Ovary (tissue), 9 donors: ENCODE measurements around the gene CDH23. TPM values are rescaled to one million over a fixed set of nuclear protein-coding genes. Genes with fewer than 3 reads are reported as not detected.

Experiments used
- DNase-seq, 5 donors: peaks; one replicate each; pipeline ENCODE4 v3.0.0-alpha.2; 2019 to 2020
- H3K27ac ChIP-seq, 2 donors: fragments of 200-600 bp; one replicate each; pipeline versions ENCODE4 v1.5.1 to v1.8.0; 2019 to 2022
- H3K27me3 ChIP-seq: fragments of 200-600 bp; one replicate; pipeline ENCODE4 v1.8.0; 2022
- H3K36me3 ChIP-seq: fragments of 200-600 bp; sonication (generic); one replicate; pipeline ENCODE4 v1.5.1; 2019
- H3K4me1 ChIP-seq: one replicate; pipeline ENCODE4 v1.8.1; 2013; ENCODE audit warnings: mild to moderate bottlenecking, moderate library complexity; ENCODE audit not compliant: insufficient read depth
- H3K4me3 ChIP-seq: fragments of 200-600 bp; sonication (generic); one replicate; pipeline ENCODE4 v1.5.1; 2017
- H3K9me3 ChIP-seq, 2 donors: fragments of 200-600 bp in 1 of 2; sonication (generic) in 1 of 2; one replicate each; pipeline versions ENCODE4 v1.5.1 to v1.8.1; 2013 to 2019; ENCODE audit warnings: mild to moderate bottlenecking in 1 of 2, moderate library complexity in 1 of 2
- CTCF ChIP-seq, 3 donors: fragments of 450-650 bp in 2 of 3; fragments of 200-600 bp in 1 of 3; IDR thresholded peaks; one replicate each; pipeline versions ENCODE4 v1.5.1 to v1.8.0; 2016 to 2022; ENCODE audit warnings: antibody characterized with exemption in 3 of 3, mild to moderate bottlenecking in 1 of 3
- EP300 ChIP-seq: sonication (generic); formaldehyde crosslinking; IDR thresholded peaks from one replicate; pipeline ENCODE4 v1.6.1; 2017; ENCODE audit warnings: antibody characterized with exemption
- POLR2A ChIP-seq: fragments of 450-650 bp; IDR thresholded peaks from one replicate; pipeline ENCODE4 v1.6.1; 2017; ENCODE audit warnings: antibody characterized with exemption, mild to moderate bottlenecking, moderate library complexity
- WGBS, 3 donors: extraction: QIAGEN DNeasy Blood & Tissue Kit in 1 of 3; methylation state at CpG; one replicate each; pipeline versions ENCODE4 v1.1.5 to v1.1.7; 2013 to 2017; 5-methylcytosine and 5-hydroxymethylcytosine counted together
- intact Hi-C, 4 donors: fragments of 100-400 bp; cut with DNase I; formaldehyde crosslinking; loops; one replicate each; pipeline versions ENCODE4 v1.11.0 to v1.15.1; 2022 to 2023
- polyA plus RNA-seq, 2 donors: library from polyadenylated mRNA; stranded (reverse); fragments of 200-250 nt in 1 of 2; fragments of 350-450 nt in 1 of 2; fragmentation: Illumina TruSeq in 1 of 2; extraction: RNeasy Lipid Tissue Mini Kit (QIAGEN cat#74804) in 1 of 2; gene quantifications; one replicate each; pipeline ENCODE4 v1.2.3, GENCODE V29; 2013 to 2014
- total RNA-seq, 7 donors: library from RNA; depleted of rRNA in 2 of 7; stranded (reverse); fragments of >200 nt in 2 of 7; fragmentation: NEBNext Ultra II Directional in 3 of 7; extraction: Animal tissue kit (Norgen Biotek cat#: 25700) in 3 of 7; gene quantifications; one replicate each; pipeline versions ENCODE4 v1.1.0 to v1.2.4, GENCODE V29; 2016 to 2023
- donor health status: DM: no; HTN: no; CAD: no; lungs with moderate emphysema.
- donor health status: DM: no; HTN: no; CAD: no.
- donor health status: Bipolar disorder and iron deficiency.
- donor health status: DM: yes; HTN: yes; CAD: no.
- donor health status: DM: no; HTN: no; CAD: no.
- donor health status: DM: yes; HTN: yes; CAD: no.

The CDH23 gene
- total and polyA plus RNA-seq, 9 donors, result 7.5 to 108 (median 39.1) TPM

DNA sequence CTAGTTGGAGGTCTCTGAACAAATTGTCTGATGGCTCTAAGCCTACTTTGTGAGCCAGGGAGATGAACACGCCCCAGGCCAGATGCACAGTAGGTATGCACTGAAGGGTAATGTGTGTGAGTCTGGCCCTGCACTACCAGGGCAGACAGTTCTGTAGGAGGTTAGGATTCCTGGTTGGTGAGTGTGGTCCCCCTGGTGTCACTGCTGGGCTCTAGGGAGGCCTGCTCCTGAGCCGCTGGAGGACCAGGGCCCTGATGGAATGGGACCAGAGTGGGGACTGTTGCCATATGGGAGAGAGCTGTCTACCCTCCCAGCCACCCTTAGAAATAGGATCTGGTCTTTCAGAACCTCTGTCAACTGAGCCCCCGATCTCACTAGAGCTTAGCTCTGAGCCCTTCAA lies 42.0 kb downstream of the CDH23 start:
- Histone ChIP-seq H3K27me3 (no peaks in the 10 kb centered on the region), H3K9me3 (no peaks in the 10 kb centered on the region), H3K36me3 (no peaks in the 10 kb centered on the region), H3K4me1 (peaks cover 8% of the 10 kb centered on the region), H3K4me3 (no peak overlapping the region), H3K27ac (no peak overlapping the region)
- no peak for DNase-seq
- TF ChIP-seq POLR2A (no peak), EP300 (no peak), CTCF (IDR thresholded peaks at IDR 0.05) (no peak)
- intact Hi-C loops, result no loop called here
- 78 to 93% (median 90%) methylated on average over 3 of the region's 3 CpGs for WGBS, 3 donors

DNA sequence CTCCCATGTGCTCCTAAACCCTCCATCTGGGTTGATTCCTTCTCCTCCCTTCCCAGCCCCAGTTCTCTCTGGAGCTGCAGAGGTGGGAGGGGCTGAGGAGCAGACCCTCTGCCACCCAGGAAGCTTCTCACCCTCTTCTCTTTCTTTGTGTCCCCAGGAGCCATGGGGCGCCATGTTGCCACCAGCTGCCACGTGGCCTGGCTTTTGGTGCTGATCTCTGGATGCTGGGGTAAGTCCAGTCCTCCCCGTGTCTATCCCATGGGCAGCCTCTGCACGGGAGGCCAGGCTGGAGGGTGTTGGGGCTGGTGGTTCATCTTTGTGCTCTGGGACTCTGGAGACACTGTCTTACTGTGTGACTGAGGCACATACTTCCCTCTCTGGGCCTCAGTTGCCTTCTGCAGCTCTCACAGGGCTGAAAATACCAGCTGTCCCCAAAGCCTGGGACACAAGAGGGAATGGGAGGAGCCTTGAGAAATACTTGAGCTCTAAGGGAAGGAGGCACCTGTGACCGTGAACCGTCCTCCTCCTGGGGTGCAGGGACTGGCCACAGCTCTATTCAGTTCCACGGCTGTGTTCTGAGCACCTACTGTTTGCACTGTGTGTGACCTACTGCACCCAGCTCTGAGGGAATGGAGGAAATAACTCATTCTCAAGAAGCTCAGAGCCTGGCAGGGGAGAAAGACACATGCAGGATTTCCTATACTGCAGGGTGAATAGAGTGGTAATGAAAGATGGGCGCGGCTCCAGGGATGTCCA lies 43.1 kb downstream of the CDH23 start:
- 95 to 97% (median 96%) methylated on average over 9 of the region's 9 CpGs for WGBS, 3 donors
- Histone ChIP-seq H3K4me3 (no peak overlapping the region), H3K27me3 (no peaks in the 10 kb centered on the region), H3K27ac (no peak overlapping the region), H3K36me3 (no peaks in the 10 kb centered on the region), H3K4me1 (peaks cover 8% of the 10 kb centered on the region), H3K9me3 (no peaks in the 10 kb centered on the region)
- intact Hi-C loops, result no loop called here
- TF ChIP-seq EP300 (no peak), CTCF (IDR thresholded peaks at IDR 0.05) (no peak), POLR2A (no peak)
- no peak for DNase-seq

- no peaks in the 10 kb centered on the region for H3K27me3 ChIP-seq
- no peak for DNase-seq
- TF ChIP-seq CTCF (IDR thresholded peaks at IDR 0.05) (no peak), EP300 (no peak), POLR2A (no peak)
- H3K27ac ChIP-seq, result no peak overlapping the region
- H3K4me1 ChIP-seq, result peaks cover 5% of the 10 kb centered on the region
- H3K36me3 ChIP-seq, result no peaks in the 10 kb centered on the region
- H3K9me3 ChIP-seq, result no peaks in the 10 kb centered on the region
- WGBS, 3 donors, result 85 to 91% (median 88%) methylated on average over 9 of the region's 9 CpGs
- no peak overlapping the region for H3K4me3 ChIP-seq
- intact Hi-C loops, result no loop called here
These were observed 43.9 kb downstream of the CDH23 start for GRCh38 chr10:71440506-71441035.

DNA sequence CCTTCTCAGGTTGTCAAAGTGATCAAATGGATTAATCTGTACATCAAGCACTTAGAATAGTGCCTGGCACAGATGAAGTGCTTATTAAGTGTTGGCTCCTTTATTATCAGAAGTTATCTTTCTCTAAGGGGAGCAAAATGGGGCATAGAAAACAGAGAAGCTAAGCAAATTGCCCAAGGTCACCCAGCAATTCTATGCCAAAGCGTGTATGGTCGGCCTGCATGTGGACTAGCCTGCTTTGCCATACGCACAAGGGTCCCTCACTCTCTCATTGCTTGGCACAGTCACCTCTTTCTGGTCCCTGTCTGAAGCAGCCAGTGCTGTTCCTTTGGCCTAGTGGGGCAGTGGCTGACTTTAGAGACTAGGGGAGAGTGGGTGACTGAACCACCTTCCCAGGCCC lies 45.3 kb downstream of the CDH23 start:
- Histone ChIP-seq H3K4me3 (no peak overlapping the region), H3K36me3 (no peaks in the 10 kb centered on the region), H3K27me3 (no peaks in the 10 kb centered on the region), H3K4me1 (no peaks in the 10 kb centered on the region), H3K9me3 (no peaks in the 10 kb centered on the region), H3K27ac (no peak overlapping the region)
- intact Hi-C loops, result no loop called here
- WGBS, 3 donors, result 94 to 98% (median 94%) methylated on average over 3 of the region's 3 CpGs
- TF ChIP-seq POLR2A, result no peak
- TF ChIP-seq EP300, result no peak
- TF ChIP-seq CTCF (IDR thresholded peaks at IDR 0.05), result no peak
- no peak for DNase-seq
